GM18526 (cell line): ENCODE data around the gene AJAP1.

Experiments used
- POLR2A ChIP-seq: IDR thresholded peaks from 3 replicates; pipeline ENCODE4 v1.6.1; 2011; ENCODE audit not compliant: insufficient read length; ENCODE audit errors: extremely low read depth

Gene AJAP1

GRCh38 chr1:4682607-4683220 lies 28.3 kb downstream of the AJAP1 start:
- no peak for TF ChIP-seq POLR2A

- no peak for TF ChIP-seq POLR2A
Measured at GRCh38 chr1:4684136-4684535, 29.7 kb downstream of the AJAP1 start.

GRCh38 chr1:4684864-4685522 lies 30.6 kb downstream of the AJAP1 start:
- no peak for TF ChIP-seq POLR2A

GRCh38 chr1:4685523-4685865 lies 31.1 kb downstream of the AJAP1 start:
- no peak for TF ChIP-seq POLR2A

GRCh38 chr1:4687943-4688342 lies 33.5 kb downstream of the AJAP1 start:
- TF ChIP-seq POLR2A, result no peak

GRCh38 chr1:4689271-4689935 lies 35.0 kb downstream of the AJAP1 start:
- TF ChIP-seq POLR2A, result no peak

GRCh38 chr1:4689941-4690635 lies 35.7 kb downstream of the AJAP1 start:
- no peak for TF ChIP-seq POLR2A

- TF ChIP-seq POLR2A, result no peak
Measured at GRCh38 chr1:4690951-4691675, 36.7 kb downstream of the AJAP1 start.

- TF ChIP-seq POLR2A, result no peak
Measured at GRCh38 chr1:4691766-4692405, 37.5 kb downstream of the AJAP1 start.

- TF ChIP-seq POLR2A, result no peak
Measured at GRCh38 chr1:4692437-4692836, 38.0 kb downstream of the AJAP1 start.

- no peak for TF ChIP-seq POLR2A
Measured at GRCh38 chr1:4693331-4693730, 38.9 kb downstream of the AJAP1 start.

GRCh38 chr1:4693891-4694290 lies 39.5 kb downstream of the AJAP1 start:
- no peak for TF ChIP-seq POLR2A

- TF ChIP-seq POLR2A, result no peak
Measured at GRCh38 chr1:4694492-4694891, 40.1 kb downstream of the AJAP1 start.

- TF ChIP-seq POLR2A, result no peak
Measured at GRCh38 chr1:4695241-4695640, 40.8 kb downstream of the AJAP1 start.

- TF ChIP-seq POLR2A, result no peak
Measured at GRCh38 chr1:4696161-4696745, 41.8 kb downstream of the AJAP1 start.

- TF ChIP-seq POLR2A, result no peak
Measured at GRCh38 chr1:4696753-4697152, 42.3 kb downstream of the AJAP1 start.
